Osteoblast (primary cell): ENCODE data around the gene MACROD2. TPM values are rescaled to one million over a fixed set of nuclear protein-coding genes. Genes with fewer than 3 reads are reported as not detected.

ENCODE experiments used
- DNase-seq: peaks from one replicate; pipeline ENCODE4 v3.0.0; 2011; ENCODE audit warnings: low spot score, mixed read lengths; ENCODE audit not compliant: insufficient read length; ENCODE audit errors: missing footprints
- H2AFZ ChIP-seq: 2 replicates; pipeline ENCODE4 v1.6.0; 2011; ENCODE audit warnings: mild to moderate bottlenecking, low read length
- H3K27ac ChIP-seq: 2 replicates; pipeline ENCODE4 v1.5.1; 2011; ENCODE audit warnings: mild to moderate bottlenecking, low read depth, low read length, moderate library complexity
- H3K27me3 ChIP-seq: 2 replicates; pipeline ENCODE4 v1.6.0; 2012; ENCODE audit warnings: mild to moderate bottlenecking, control low read depth, inconsistent platforms, low read length, moderate library complexity; ENCODE audit not compliant: insufficient read depth
- H3K36me3 ChIP-seq: 2 replicates; pipeline ENCODE4 v1.5.1; 2011; ENCODE audit warnings: mild to moderate bottlenecking, low read length, control low read depth, moderate library complexity; ENCODE audit not compliant: insufficient read depth
- H3K4me1 ChIP-seq: 2 replicates; pipeline ENCODE4 v1.5.1; 2011; ENCODE audit warnings: mild to moderate bottlenecking, low read length, control low read depth, moderate library complexity; ENCODE audit not compliant: insufficient read depth
- H3K4me2 ChIP-seq: 2 replicates; pipeline ENCODE4 v1.6.0; 2011; ENCODE audit warnings: mild to moderate bottlenecking, low read length; ENCODE audit not compliant: insufficient read depth
- H3K4me3 ChIP-seq: fragments of 200-600 bp; sonication (generic); 3 replicates; pipeline ENCODE4 v1.5.1; 2012; ENCODE audit warnings: mild to moderate bottlenecking, low read length, inconsistent platforms; ENCODE audit not compliant: insufficient read depth
- H3K79me2 ChIP-seq: 2 replicates; pipeline ENCODE4 v1.6.0; 2012; ENCODE audit warnings: mild to moderate bottlenecking, low read length, control low read depth, inconsistent platforms; ENCODE audit not compliant: insufficient read depth
- H3K9me3 ChIP-seq: 2 replicates; pipeline ENCODE4 v1.5.1; 2011; ENCODE audit warnings: low read depth, low read length, control low read depth
- H4K20me1 ChIP-seq: 2 replicates; pipeline ENCODE4 v1.6.0; 2012; ENCODE audit warnings: mild to moderate bottlenecking, low read length, control low read depth; ENCODE audit not compliant: insufficient read depth
- CTCF ChIP-seq: IDR thresholded peaks from 2 replicates; pipeline ENCODE4 v1.5.1; 2011; ENCODE audit warnings: mild to moderate bottlenecking, low read depth, low read length, moderate library complexity; ENCODE audit errors: extremely low read depth
- total RNA-seq: library from RNA; depleted of rRNA; stranded (reverse); fragments of >200 nt; gene quantifications from 2 replicates; pipeline ENCODE4 v1.2.3, GENCODE V29; 2012

Gene MACROD2
- total RNA-seq, 1 donor = 4.0 TPM

- no peak overlapping the region for H3K27ac ChIP-seq
- no peaks in the 10 kb centered on the region for H3K27me3 ChIP-seq
- no peaks in the 10 kb centered on the region for H3K9me3 ChIP-seq
- H3K4me3 ChIP-seq = no peak overlapping the region
- no peak for DNase-seq
- no peaks in the 10 kb centered on the region for H3K36me3 ChIP-seq
- no peaks in the 10 kb centered on the region for H4K20me1 ChIP-seq
- H3K4me2 ChIP-seq = no peak overlapping the region
- H2AFZ ChIP-seq = no peak overlapping the region
- TF ChIP-seq CTCF = no peak
- no peaks in the 10 kb centered on the region for H3K79me2 ChIP-seq
- H3K4me1 ChIP-seq = no peaks in the 10 kb centered on the region
Measured at GRCh38 chr20:16036331-16036730, 2041.0 kb downstream of the MACROD2 start.

GRCh38 chr20:16040742-16041141, 2045.4 kb downstream of the MACROD2 start:
- Histone ChIP-seq H3K4me1 (no peaks in the 10 kb centered on the region), H3K4me2 (no peak overlapping the region), H3K9me3 (no peaks in the 10 kb centered on the region), H3K79me2 (no peaks in the 10 kb centered on the region), H4K20me1 (no peaks in the 10 kb centered on the region), H3K27ac (no peak overlapping the region), H3K4me3 (no peak overlapping the region), H3K36me3 (no peaks in the 10 kb centered on the region), H2AFZ (no peak overlapping the region), H3K27me3 (no peaks in the 10 kb centered on the region)
- TF ChIP-seq CTCF = no peak
- DNase-seq = no peak

- H3K79me2 ChIP-seq = no peaks in the 10 kb centered on the region
- no peak overlapping the region for H3K4me3 ChIP-seq
- H4K20me1 ChIP-seq = no peaks in the 10 kb centered on the region
- no peaks in the 10 kb centered on the region for H3K9me3 ChIP-seq
- DNase-seq = no peak
- TF ChIP-seq CTCF = no peak
- no peak overlapping the region for H2AFZ ChIP-seq
- H3K27me3 ChIP-seq = no peaks in the 10 kb centered on the region
- no peak overlapping the region for H3K27ac ChIP-seq
- no peaks in the 10 kb centered on the region for H3K4me1 ChIP-seq
- H3K36me3 ChIP-seq = no peaks in the 10 kb centered on the region
- H3K4me2 ChIP-seq = no peak overlapping the region
Measured at GRCh38 chr20:16042731-16043130, 2047.4 kb downstream of the MACROD2 start.

GRCh38 chr20:16043931-16044330, 2048.6 kb downstream of the MACROD2 start:
- H3K27ac ChIP-seq = no peak overlapping the region
- TF ChIP-seq CTCF = no peak
- H3K79me2 ChIP-seq = no peaks in the 10 kb centered on the region
- no peaks in the 10 kb centered on the region for H4K20me1 ChIP-seq
- H3K4me1 ChIP-seq = no peaks in the 10 kb centered on the region
- H3K4me3 ChIP-seq = no peak overlapping the region
- no peak overlapping the region for H2AFZ ChIP-seq
- no peak overlapping the region for H3K4me2 ChIP-seq
- H3K27me3 ChIP-seq = no peaks in the 10 kb centered on the region
- no peaks in the 10 kb centered on the region for H3K36me3 ChIP-seq
- no peak for DNase-seq
- H3K9me3 ChIP-seq = no peaks in the 10 kb centered on the region
